GM19438 (cell line): Measurements from ENCODE around the gene PIK3CD.
A peak's percentile ranks its signal among the peaks of the same experiment; 100 is the strongest.
"Not testable (repeated sequence)": the region's sequence is repeated elsewhere in the genome, so short reads cannot be mapped to it uniquely, and the experiment has no call there.

ENCODE experiments used
- ATAC-seq: cut with Tn5 transposase; IDR thresholded peaks from one replicate; pipeline ENCODE4 v1.9.1; 2021; ENCODE audit warnings: low read depth; ENCODE audit not compliant: unreplicated experiment

Gene PIK3CD

GRCh38 chr1:9618909-9619679 is 32.4 kb upstream of the PIK3CD start:
- ATAC-seq: no peak

- no peak for ATAC-seq
Measured at GRCh38 chr1:9621032-9621431, 30.5 kb upstream of the PIK3CD start.

GRCh38 chr1:9624081-9624480 is 27.4 kb upstream of the PIK3CD start:
- no peak for ATAC-seq

GRCh38 chr1:9625030-9625429 is 26.5 kb upstream of the PIK3CD start:
- not testable (repeated sequence) for ATAC-seq

- peak; percentile 49 for ATAC-seq
Measured at GRCh38 chr1:9626201-9626608, 25.3 kb upstream of the PIK3CD start.

GRCh38 chr1:9628541-9629444 is 22.7 kb upstream of the PIK3CD start:
- no peak for ATAC-seq

GRCh38 chr1:9629445-9630201 is 21.9 kb upstream of the PIK3CD start:
- no peak for ATAC-seq

GRCh38 chr1:9630331-9631111 is 21.0 kb upstream of the PIK3CD start:
- no peak for ATAC-seq

GRCh38 chr1:9631613-9632012 is 19.9 kb upstream of the PIK3CD start:
- ATAC-seq: no peak

GRCh38 chr1:9633493-9633892 is 18.0 kb upstream of the PIK3CD start:
- ATAC-seq: no peak

- ATAC-seq: no peak
Measured at GRCh38 chr1:9634582-9634981, 16.9 kb upstream of the PIK3CD start.

- ATAC-seq: no peak
Measured at GRCh38 chr1:9639227-9639626, 12.3 kb upstream of the PIK3CD start.

- ATAC-seq: no peak
Measured at GRCh38 chr1:9643351-9644256, 7.9 kb upstream of the PIK3CD start.

- no peak for ATAC-seq
Measured at GRCh38 chr1:9646037-9646436, 5.5 kb upstream of the PIK3CD start.

GRCh38 chr1:9648171-9648570 is 3.4 kb upstream of the PIK3CD start:
- ATAC-seq: no peak

GRCh38 chr1:9649769-9650168 is 1.8 kb upstream of the PIK3CD start:
- no peak for ATAC-seq

- no peak for ATAC-seq
Measured at GRCh38 chr1:9651220-9651564, 339 bp upstream of the PIK3CD start.

GRCh38 chr1:9652379-9653209 is 1.1 kb downstream of the PIK3CD start:
- ATAC-seq: no peak

- ATAC-seq: no peak
Measured at GRCh38 chr1:9653210-9653490, 1.6 kb downstream of the PIK3CD start.
